ENCODE measurements around the gene ST7L. TPM values are rescaled to one million over a fixed set of nuclear protein-coding genes. Genes with fewer than 3 reads are reported as not detected.

Gene ST7L
- polyA plus RNA-seq, 1 donor (not counting 4 experiments of a cell fraction or from before 2014, with no cell fraction given) = 13.4 TPM

GRCh38 chr1:112599477-112599876 lies 19.5 kb downstream of the ST7L start:
- no peak for FAIRE-seq
- no peaks in the 10 kb centered on the region for H3K79me2 ChIP-seq (ENCODE audit: control insufficient read depth, insufficient read depth, low read length)
- H3K36me3 ChIP-seq (ENCODE audit: control insufficient read depth in 2 of 2, extremely low read depth in 1 of 2, insufficient read depth in 2 of 2, low read length in 2 of 2) = peaks cover 6 to 9% of the 10 kb centered on the region in 2 experiments
- no peaks in the 10 kb centered on the region for H4K20me1 ChIP-seq (ENCODE audit: control insufficient read depth, extremely low read depth, insufficient read depth, low read length)
- no peak overlapping the region for H3K4me2 ChIP-seq (ENCODE audit: control insufficient read depth, extremely low read depth, insufficient read depth, low read depth, low read length)
- no peaks in the 10 kb centered on the region for H3K9me3 ChIP-seq (ENCODE audit: control insufficient read depth, low read depth, low read length)
- H3K27me3 ChIP-seq (ENCODE audit: control insufficient read depth, extremely low read depth, insufficient read depth, low read length) = no peaks in the 10 kb centered on the region
- no peak overlapping the region for H3K9ac ChIP-seq (ENCODE audit: control insufficient read depth, extremely low read depth, insufficient read depth, low read length)
- dilution Hi-C loops (cut with MboI; ENCODE audit: extremely low pct_ligation_motif_present, low sequenced_read_pairs) = no loop called here
- H3K9me1 ChIP-seq (ENCODE audit: control insufficient read depth, extremely low read depth, insufficient read depth, low read length) = no peaks in the 10 kb centered on the region
- no peak overlapping the region for H3K27ac ChIP-seq (ENCODE audit: control insufficient read depth, insufficient read depth, low read length)
- no peaks in the 10 kb centered on the region for H3K4me1 ChIP-seq (ENCODE audit: control insufficient read depth, extremely low read depth, insufficient read depth, low read length)
- TF ChIP-seq EZH2 (IDR thresholded peaks at IDR 0.05; ENCODE audit: low read length) (no peak), CTCF (optimal IDR thresholded peaks at IDR 0.05 in 1 of 3, IDR thresholded peaks at IDR 0.05 in 1 of 3, conservative IDR thresholded peaks at IDR 0.05 in 1 of 3; ENCODE audit: extremely low read depth in 1 of 3, insufficient read depth in 2 of 3, low read length in 3 of 3) (no peak)
- H2AFZ ChIP-seq (ENCODE audit: control insufficient read depth, low read length) = no peak overlapping the region
- H3K4me3 ChIP-seq (ENCODE audit: control insufficient read depth in 2 of 3, extremely low read depth in 1 of 3, insufficient read depth in 2 of 3, low read depth in 1 of 3, low read length in 3 of 3) = no peak overlapping the region
- no peak for DNase-seq (ENCODE audit: low read depth, low spot score)

- H3K4me3 ChIP-seq (ENCODE audit: control insufficient read depth in 2 of 3, extremely low read depth in 1 of 3, insufficient read depth in 2 of 3, low read depth in 1 of 3, low read length in 3 of 3) = no peak overlapping the region
- no peaks in the 10 kb centered on the region for H3K27me3 ChIP-seq (ENCODE audit: control insufficient read depth, extremely low read depth, insufficient read depth, low read length)
- DNase-seq (ENCODE audit: low read depth, low spot score) = no peak
- H3K79me2 ChIP-seq (ENCODE audit: control insufficient read depth, insufficient read depth, low read length) = no peaks in the 10 kb centered on the region
- no peak overlapping the region for H3K4me2 ChIP-seq (ENCODE audit: control insufficient read depth, extremely low read depth, insufficient read depth, low read depth, low read length)
- H3K9me1 ChIP-seq (ENCODE audit: control insufficient read depth, extremely low read depth, insufficient read depth, low read length) = no peaks in the 10 kb centered on the region
- peaks cover 3% of the 10 kb centered on the region for H3K9me3 ChIP-seq (ENCODE audit: control insufficient read depth, low read depth, low read length)
- no peak overlapping the region for H3K27ac ChIP-seq (ENCODE audit: control insufficient read depth, insufficient read depth, low read length)
- no peaks in the 10 kb centered on the region for H3K4me1 ChIP-seq (ENCODE audit: control insufficient read depth, extremely low read depth, insufficient read depth, low read length)
- peak; percentile 48 for FAIRE-seq
- H2AFZ ChIP-seq (ENCODE audit: control insufficient read depth, low read length) = no peak overlapping the region
- no peak overlapping the region for H3K9ac ChIP-seq (ENCODE audit: control insufficient read depth, extremely low read depth, insufficient read depth, low read length)
- dilution Hi-C loops (cut with MboI; ENCODE audit: extremely low pct_ligation_motif_present, low sequenced_read_pairs) = no loop called here
- no peaks in the 10 kb centered on the region for H4K20me1 ChIP-seq (ENCODE audit: control insufficient read depth, extremely low read depth, insufficient read depth, low read length)
- peaks cover 4 to 7% of the 10 kb centered on the region in 2 experiments for H3K36me3 ChIP-seq (ENCODE audit: control insufficient read depth in 2 of 2, extremely low read depth in 1 of 2, insufficient read depth in 2 of 2, low read length in 2 of 2)
- TF ChIP-seq EZH2 (IDR thresholded peaks at IDR 0.05; ENCODE audit: low read length) (no peak), CTCF (optimal IDR thresholded peaks at IDR 0.05 in 1 of 3, IDR thresholded peaks at IDR 0.05 in 1 of 3, conservative IDR thresholded peaks at IDR 0.05 in 1 of 3; ENCODE audit: extremely low read depth in 1 of 3, insufficient read depth in 2 of 3, low read length in 3 of 3) (no peak)
Measured at GRCh38 chr1:112594208-112594876, 24.6 kb downstream of the ST7L start.

All from keratinocyte (primary cell).